ENCODE data around the gene SH3D19.

The SH3D19 gene

GRCh38 chr4:151251603-151252304, 73.7 kb downstream of the SH3D19 start:
- TF ChIP-seq, protein P1, sequence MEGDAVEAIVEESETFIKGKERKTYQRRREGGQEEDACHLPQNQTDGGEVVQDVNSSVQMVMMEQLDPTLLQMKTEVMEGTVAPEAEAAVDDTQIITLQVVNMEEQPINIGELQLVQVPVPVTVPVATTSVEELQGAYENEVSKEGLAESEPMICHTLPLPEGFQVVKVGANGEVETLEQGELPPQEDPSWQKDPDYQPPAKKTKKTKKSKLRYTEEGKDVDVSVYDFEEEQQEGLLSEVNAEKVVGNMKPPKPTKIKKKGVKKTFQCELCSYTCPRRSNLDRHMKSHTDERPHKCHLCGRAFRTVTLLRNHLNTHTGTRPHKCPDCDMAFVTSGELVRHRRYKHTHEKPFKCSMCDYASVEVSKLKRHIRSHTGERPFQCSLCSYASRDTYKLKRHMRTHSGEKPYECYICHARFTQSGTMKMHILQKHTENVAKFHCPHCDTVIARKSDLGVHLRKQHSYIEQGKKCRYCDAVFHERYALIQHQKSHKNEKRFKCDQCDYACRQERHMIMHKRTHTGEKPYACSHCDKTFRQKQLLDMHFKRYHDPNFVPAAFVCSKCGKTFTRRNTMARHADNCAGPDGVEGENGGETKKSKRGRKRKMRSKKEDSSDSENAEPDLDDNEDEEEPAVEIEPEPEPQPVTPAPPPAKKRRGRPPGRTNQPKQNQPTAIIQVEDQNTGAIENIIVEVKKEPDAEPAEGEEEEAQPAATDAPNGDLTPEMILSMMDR (IDR thresholded peaks at IDR 0.05; ENCODE audit: low read depth, low read length, missing control alignments) = no peak
- no peak overlapping the region for H3K4me3 ChIP-seq (ENCODE audit: low read depth, low read length)
- in situ Hi-C loops (cut with HindIII; ENCODE audit: low sequenced_read_pairs) = no loop called here
- no peak for DNase-seq (ENCODE audit: low read depth)

GRCh38 chr4:151250706-151251105, 74.7 kb downstream of the SH3D19 start:
- TF ChIP-seq, protein P1 (IDR thresholded peaks at IDR 0.05; ENCODE audit: low read depth, low read length, missing control alignments) = no peak
- in situ Hi-C loops (cut with HindIII; ENCODE audit: low sequenced_read_pairs) = no loop called here
- DNase-seq (ENCODE audit: low read depth) = no peak
- H3K4me3 ChIP-seq (ENCODE audit: low read depth, low read length) = no peak overlapping the region

DNA sequence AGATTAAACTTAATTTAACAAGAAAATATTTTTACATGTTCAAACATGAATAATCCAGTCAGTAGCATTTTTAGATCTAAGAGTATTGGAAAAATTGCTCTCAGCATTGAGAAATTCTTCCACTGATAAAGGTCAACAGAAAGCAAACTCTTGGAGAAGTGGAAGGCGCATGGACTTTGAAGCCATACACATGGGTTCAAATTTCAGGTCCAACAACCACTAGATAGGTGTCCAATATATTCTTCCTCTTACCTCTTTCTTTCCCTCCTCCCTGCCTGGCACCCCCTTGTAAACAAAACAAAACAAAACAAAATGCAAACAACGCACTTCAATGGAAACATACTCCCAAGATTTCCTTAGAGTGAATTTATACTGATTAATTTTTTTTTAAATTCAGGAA, 76.9 kb downstream of the SH3D19 start:
- in situ Hi-C loops (cut with HindIII; ENCODE audit: low sequenced_read_pairs) = no loop called here
- no peak overlapping the region for H3K4me3 ChIP-seq (ENCODE audit: low read depth, low read length)
- no peak for DNase-seq (ENCODE audit: low read depth)
- TF ChIP-seq, protein P1 (IDR thresholded peaks at IDR 0.05; ENCODE audit: low read depth, low read length, missing control alignments) = no peak

GRCh38 chr4:151247395-151247794, 78.0 kb downstream of the SH3D19 start:
- no peak overlapping the region for H3K4me3 ChIP-seq (ENCODE audit: low read depth, low read length)
- TF ChIP-seq, protein P1 (IDR thresholded peaks at IDR 0.05; ENCODE audit: low read depth, low read length, missing control alignments) = no peak
- in situ Hi-C loops (cut with HindIII; ENCODE audit: low sequenced_read_pairs) = no loop called here
- no peak for DNase-seq (ENCODE audit: low read depth)

GRCh38 chr4:151246742-151247141, 78.7 kb downstream of the SH3D19 start:
- in situ Hi-C loops (cut with HindIII; ENCODE audit: low sequenced_read_pairs) = no loop called here
- DNase-seq (ENCODE audit: low read depth) = no peak
- TF ChIP-seq, protein P1 (IDR thresholded peaks at IDR 0.05; ENCODE audit: low read depth, low read length, missing control alignments) = no peak
- no peak overlapping the region for H3K4me3 ChIP-seq (ENCODE audit: low read depth, low read length)

DNA sequence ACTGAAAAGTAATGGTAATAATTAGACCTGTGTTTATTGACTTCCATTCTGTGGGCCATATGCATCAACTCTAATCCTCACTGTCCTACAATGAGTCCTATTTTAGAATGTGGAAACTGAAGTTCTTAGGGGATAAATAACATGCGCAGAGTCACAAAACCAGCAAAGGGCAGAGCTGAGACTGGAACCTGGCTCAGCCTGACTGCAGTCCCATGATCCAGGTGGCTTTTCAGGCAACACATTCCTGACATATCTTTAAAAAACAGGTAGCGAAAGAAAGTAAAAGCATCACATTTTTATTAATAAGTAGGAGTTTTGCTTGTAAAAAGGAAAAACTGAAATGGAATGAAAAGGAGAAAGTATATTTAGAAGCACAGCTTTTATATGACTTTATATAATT, 83.1 kb downstream of the SH3D19 start:
- no peak for DNase-seq (ENCODE audit: low read depth)
- in situ Hi-C loops (cut with HindIII; ENCODE audit: low sequenced_read_pairs) = no loop called here
- TF ChIP-seq, protein P1 (IDR thresholded peaks at IDR 0.05; ENCODE audit: low read depth, low read length, missing control alignments) = no peak
- no peak overlapping the region for H3K4me3 ChIP-seq (ENCODE audit: low read depth, low read length)

All from astrocyte of the cerebellum (primary cell).